Measurements from ENCODE around the gene ARHGAP19.

Gene ARHGAP19

GRCh38 chr10:97199152-97199551 lies 93.3 kb downstream of the ARHGAP19 start:
- no peak for FAIRE-seq
- DNase-seq (ENCODE audit: insufficient read length, low spot score) = no peak

GRCh38 chr10:97197030-97197500 lies 95.4 kb downstream of the ARHGAP19 start:
- FAIRE-seq (no peak), DNase-seq (ENCODE audit: insufficient read length, low spot score) (no peak)

GRCh38 chr10:97196223-97197029 lies 96.0 kb downstream of the ARHGAP19 start:
- FAIRE-seq (peak; percentile 89), DNase-seq (ENCODE audit: insufficient read length, low spot score) (peak; percentile 74)

GRCh38 chr10:97195706-97196222 lies 96.7 kb downstream of the ARHGAP19 start:
- DNase-seq (ENCODE audit: insufficient read length, low spot score) = no peak

GRCh38 chr10:97192952-97193435 lies 99.4 kb downstream of the ARHGAP19 start:
- DNase-seq (ENCODE audit: insufficient read length, low spot score) (no peak), FAIRE-seq (no peak)

More at GRCh38 chr10:97195706-97196222, 96.7 kb downstream of the ARHGAP19 start:
- no peak for FAIRE-seq

- FAIRE-seq (no peak), DNase-seq (ENCODE audit: insufficient read length, low spot score) (no peak)
Measured at GRCh38 chr10:97190450-97190849, 102.0 kb downstream of the ARHGAP19 start.

GRCh38 chr10:97188261-97188711 lies 104.2 kb downstream of the ARHGAP19 start:
- no peak for DNase-seq (ENCODE audit: insufficient read length, low spot score)

GRCh38 chr10:97186911-97187310 lies 105.5 kb downstream of the ARHGAP19 start:
- FAIRE-seq = no peak
- no peak for DNase-seq (ENCODE audit: insufficient read length, low spot score)

More at GRCh38 chr10:97188261-97188711, 104.2 kb downstream of the ARHGAP19 start:
- no peak for FAIRE-seq

- FAIRE-seq (no peak), DNase-seq (ENCODE audit: insufficient read length, low spot score) (no peak)
Measured at GRCh38 chr10:97185326-97186058, 106.9 kb downstream of the ARHGAP19 start, which contains the start of gene SLIT1. SLIT1 (minus strand) TSS chr10:97185959; CDS start chr10:97185674, 285 bp downstream.

- DNase-seq (ENCODE audit: insufficient read length, low spot score) = no peak
Measured at GRCh38 chr10:97184971-97185325, 107.5 kb downstream of the ARHGAP19 start.

GRCh38 chr10:97183314-97183713 lies 109.1 kb downstream of the ARHGAP19 start:
- no peak for DNase-seq (ENCODE audit: insufficient read length, low spot score)
- no peak for FAIRE-seq

More at GRCh38 chr10:97184971-97185325, 107.5 kb downstream of the ARHGAP19 start:
- FAIRE-seq = no peak

- no peak for FAIRE-seq
Measured at GRCh38 chr10:97182288-97182990, 110.0 kb downstream of the ARHGAP19 start.

GRCh38 chr10:97180986-97181385 lies 111.5 kb downstream of the ARHGAP19 start:
- no peak for FAIRE-seq
- DNase-seq (ENCODE audit: insufficient read length, low spot score) = no peak

More at GRCh38 chr10:97182288-97182990, 110.0 kb downstream of the ARHGAP19 start:
- no peak for DNase-seq (ENCODE audit: insufficient read length, low spot score)

GRCh38 chr10:97180363-97180755 lies 112.1 kb downstream of the ARHGAP19 start:
- no peak for FAIRE-seq
- no peak for DNase-seq (ENCODE audit: insufficient read length, low spot score)

- FAIRE-seq = no peak
- no peak for DNase-seq (ENCODE audit: insufficient read length, low spot score)
Measured at GRCh38 chr10:97179731-97180362, 112.6 kb downstream of the ARHGAP19 start.

- no peak for FAIRE-seq
Measured at GRCh38 chr10:97179311-97179710, 113.1 kb downstream of the ARHGAP19 start.

GRCh38 chr10:97178074-97178473 lies 114.4 kb downstream of the ARHGAP19 start:
- FAIRE-seq = no peak
- no peak for DNase-seq (ENCODE audit: insufficient read length, low spot score)

More at GRCh38 chr10:97179311-97179710, 113.1 kb downstream of the ARHGAP19 start:
- no peak for DNase-seq (ENCODE audit: insufficient read length, low spot score)

- FAIRE-seq (no peak), DNase-seq (ENCODE audit: insufficient read length, low spot score) (no peak)
Measured at GRCh38 chr10:97176226-97176625, 116.2 kb downstream of the ARHGAP19 start.

GRCh38 chr10:97175586-97175985 lies 116.9 kb downstream of the ARHGAP19 start:
- DNase-seq (ENCODE audit: insufficient read length, low spot score) (no peak), FAIRE-seq (no peak)

- DNase-seq (ENCODE audit: insufficient read length, low spot score) (no peak), FAIRE-seq (no peak)
Measured at GRCh38 chr10:97174941-97175340, 117.5 kb downstream of the ARHGAP19 start.

All from GM19239 (cell line).